ENCODE results near the gene ENTREP1.

- TF ChIP-seq CTCF (IDR thresholded peaks at IDR 0.05; ENCODE audit: poor library complexity) (no peak), EZH2 (IDR thresholded peaks at IDR 0.05; ENCODE audit: borderline replicate concordance) (no peak), EZH2phosphoT487 (IDR thresholded peaks at IDR 0.05; ENCODE audit: low read depth, severe bottlenecking, unreplicated experiment) (no peak)
Measured at GRCh38 chr9:69279084-69279731, 45.8 kb upstream of the ENTREP1 start.
